HepG2 (cell line): ENCODE results near the gene MAPK14.

Source experiments
- HDAC1 ChIP-seq: sonication (generic); formaldehyde crosslinking; IDR thresholded peaks from 2 replicates; pipeline ENCODE4 v1.5.1; 2020; ENCODE audit warnings: mild to moderate bottlenecking, missing genetic modification reagents
- HMGA1 ChIP-seq: sonication (generic); formaldehyde crosslinking; conservative IDR thresholded peaks from 2 replicates; pipeline ENCODE4 v1.4.0; 2020; ENCODE audit warnings: missing genetic modification reagents
- JUN ChIP-seq: sonication (generic); formaldehyde crosslinking; IDR thresholded peaks from 2 replicates; pipeline ENCODE4 v1.4.0; 2020; ENCODE audit warnings: mild to moderate bottlenecking, missing genetic modification reagents
- MAFG ChIP-seq: sonication (generic); formaldehyde crosslinking; IDR thresholded peaks from 2 replicates; pipeline ENCODE4 v1.5.1; 2020; ENCODE audit warnings: mild to moderate bottlenecking, missing genetic modification reagents
- POLR2A ChIP-seq, 2 experiments: IDR thresholded peaks; 2 replicates each; pipeline ENCODE4 v1.6.1; 2011; ENCODE audit warnings: low read depth in 2 of 2, low read length in 2 of 2, mild to moderate bottlenecking in 1 of 2, moderate library complexity in 1 of 2; ENCODE audit not compliant: insufficient read depth in 1 of 2
- TF ChIP-seq, protein P1 (sequence below): sonication (generic); formaldehyde crosslinking; IDR thresholded peaks from 2 replicates; pipeline ENCODE4 v1.5.0; 2020; ENCODE audit warnings: mild to moderate bottlenecking, missing genetic modification reagents, moderate library complexity

DNA sequence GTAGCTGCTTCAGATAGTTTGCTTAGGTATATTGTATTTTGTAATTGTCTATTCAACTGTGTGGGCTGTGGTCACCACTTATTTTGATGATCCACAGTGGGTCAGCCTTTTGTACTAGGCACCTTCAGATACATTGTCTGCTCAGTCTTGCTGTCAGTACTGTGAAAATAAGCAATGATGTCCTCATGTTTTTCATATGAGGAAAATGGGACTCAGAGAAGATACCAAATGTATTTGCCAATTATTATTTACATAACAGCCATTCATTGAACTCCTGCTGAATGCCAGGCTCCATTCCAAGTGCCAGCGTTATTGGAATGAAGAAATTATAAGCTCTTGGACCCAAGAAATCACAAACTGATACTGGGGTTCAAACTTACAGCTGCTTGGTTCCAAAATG is 28.6 kb downstream of the MAPK14 start:
- no peak for TF ChIP-seq POLR2A (IDR thresholded peaks at IDR 0.05; ENCODE audit: insufficient read depth in 1 of 2, low read depth in 2 of 2, low read length in 2 of 2)
- TF ChIP-seq JUN (CRISPR knock-in tag) = no peak
- TF ChIP-seq HDAC1 (CRISPR knock-in tag) = no peak
- TF ChIP-seq HMGA1 = no peak
- TF ChIP-seq MAFG (CRISPR knock-in tag) = no peak
- TF ChIP-seq, protein P1, sequence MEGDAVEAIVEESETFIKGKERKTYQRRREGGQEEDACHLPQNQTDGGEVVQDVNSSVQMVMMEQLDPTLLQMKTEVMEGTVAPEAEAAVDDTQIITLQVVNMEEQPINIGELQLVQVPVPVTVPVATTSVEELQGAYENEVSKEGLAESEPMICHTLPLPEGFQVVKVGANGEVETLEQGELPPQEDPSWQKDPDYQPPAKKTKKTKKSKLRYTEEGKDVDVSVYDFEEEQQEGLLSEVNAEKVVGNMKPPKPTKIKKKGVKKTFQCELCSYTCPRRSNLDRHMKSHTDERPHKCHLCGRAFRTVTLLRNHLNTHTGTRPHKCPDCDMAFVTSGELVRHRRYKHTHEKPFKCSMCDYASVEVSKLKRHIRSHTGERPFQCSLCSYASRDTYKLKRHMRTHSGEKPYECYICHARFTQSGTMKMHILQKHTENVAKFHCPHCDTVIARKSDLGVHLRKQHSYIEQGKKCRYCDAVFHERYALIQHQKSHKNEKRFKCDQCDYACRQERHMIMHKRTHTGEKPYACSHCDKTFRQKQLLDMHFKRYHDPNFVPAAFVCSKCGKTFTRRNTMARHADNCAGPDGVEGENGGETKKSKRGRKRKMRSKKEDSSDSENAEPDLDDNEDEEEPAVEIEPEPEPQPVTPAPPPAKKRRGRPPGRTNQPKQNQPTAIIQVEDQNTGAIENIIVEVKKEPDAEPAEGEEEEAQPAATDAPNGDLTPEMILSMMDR (CRISPR knock-in tag) = no peak
